AG04449 (cell line): ENCODE results near the gene DRG2.

ENCODE experiments used
- CTCF ChIA-PET: fragments of 350-600 bp; formaldehyde crosslinking; extraction: SDS; loops from one replicate; lab custom pipeline; 2021; ENCODE audit warnings: antibody characterized with exemption; lab: Yijun Ruan, JAX
- POLR2A ChIA-PET: fragments of 400-600, 350-600 bp; formaldehyde crosslinking; extraction: SDS; loops from one replicate; lab custom pipeline; 2020; ENCODE audit warnings: antibody characterized with exemption, inconsistent platforms; lab: Yijun Ruan, JAX
- DNase-seq: peaks from one replicate; pipeline ENCODE4 v3.0.0-alpha.2; 2010; ENCODE audit warnings: low read depth, low spot score
- H3K4me3 ChIP-seq: 2 replicates; pipeline ENCODE4 v1.5.1; 2011; ENCODE audit warnings: low read depth, mild to moderate bottlenecking, control low read depth, low read length
- TF ChIP-seq, protein P1 (sequence below): IDR thresholded peaks from one replicate; pipeline ENCODE4 v1.5.1; 2011; ENCODE audit warnings: mild to moderate bottlenecking, moderate library complexity, low read length, control low read depth, inconsistent platforms; ENCODE audit not compliant: insufficient read depth; ENCODE audit errors: missing control alignments

Gene DRG2

GRCh38 chr17:18041776-18042175, 46.0 kb upstream of the DRG2 start:
- no peak overlapping the region for H3K4me3 ChIP-seq
- TF ChIP-seq, protein P1, sequence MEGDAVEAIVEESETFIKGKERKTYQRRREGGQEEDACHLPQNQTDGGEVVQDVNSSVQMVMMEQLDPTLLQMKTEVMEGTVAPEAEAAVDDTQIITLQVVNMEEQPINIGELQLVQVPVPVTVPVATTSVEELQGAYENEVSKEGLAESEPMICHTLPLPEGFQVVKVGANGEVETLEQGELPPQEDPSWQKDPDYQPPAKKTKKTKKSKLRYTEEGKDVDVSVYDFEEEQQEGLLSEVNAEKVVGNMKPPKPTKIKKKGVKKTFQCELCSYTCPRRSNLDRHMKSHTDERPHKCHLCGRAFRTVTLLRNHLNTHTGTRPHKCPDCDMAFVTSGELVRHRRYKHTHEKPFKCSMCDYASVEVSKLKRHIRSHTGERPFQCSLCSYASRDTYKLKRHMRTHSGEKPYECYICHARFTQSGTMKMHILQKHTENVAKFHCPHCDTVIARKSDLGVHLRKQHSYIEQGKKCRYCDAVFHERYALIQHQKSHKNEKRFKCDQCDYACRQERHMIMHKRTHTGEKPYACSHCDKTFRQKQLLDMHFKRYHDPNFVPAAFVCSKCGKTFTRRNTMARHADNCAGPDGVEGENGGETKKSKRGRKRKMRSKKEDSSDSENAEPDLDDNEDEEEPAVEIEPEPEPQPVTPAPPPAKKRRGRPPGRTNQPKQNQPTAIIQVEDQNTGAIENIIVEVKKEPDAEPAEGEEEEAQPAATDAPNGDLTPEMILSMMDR: no peak
- peak; percentile 46 for DNase-seq
- POLR2A ChIA-PET: no interaction called here
- CTCF ChIA-PET: no interaction called here

- POLR2A ChIA-PET: no interaction called here
- CTCF ChIA-PET: interaction anchor here (1.0 kb wide), 2 partner anchors 9 to 117 kb away, joined by 3 to 4 read pairs; no protein-coding TSS in a partner anchor
- no peak overlapping the region for H3K4me3 ChIP-seq
- no peak for DNase-seq
- TF ChIP-seq, protein P1: no peak
Observed at GRCh38 chr17:18042983-18043382, 44.8 kb upstream of the DRG2 start.

DNA sequence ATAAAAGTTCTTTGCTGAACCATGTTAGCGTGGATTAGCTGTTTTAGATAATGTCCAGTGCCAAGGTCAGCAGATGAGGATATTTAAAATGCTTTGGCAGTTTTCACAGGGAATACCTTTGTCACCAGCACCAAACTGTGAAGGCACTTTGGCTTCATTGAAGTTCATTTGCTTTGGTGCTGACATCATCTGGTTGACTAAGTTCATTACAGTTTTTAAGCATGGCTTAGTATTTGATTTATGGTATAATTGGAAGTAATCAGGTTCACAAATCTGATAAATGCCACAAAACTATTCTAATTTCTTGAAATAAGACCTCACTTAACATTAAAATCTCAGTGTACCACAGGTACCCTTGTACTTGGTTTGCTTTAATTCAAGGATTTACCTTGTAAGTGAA, 44.3 kb upstream of the DRG2 start:
- POLR2A ChIA-PET: no interaction called here
- CTCF ChIA-PET: interaction anchor here (1.0 kb wide), 2 partner anchors 8 to 117 kb away, joined by 3 to 4 read pairs; no protein-coding TSS in a partner anchor
- TF ChIP-seq, protein P1: no peak
- H3K4me3 ChIP-seq: no peak overlapping the region
- DNase-seq: no peak

DNA sequence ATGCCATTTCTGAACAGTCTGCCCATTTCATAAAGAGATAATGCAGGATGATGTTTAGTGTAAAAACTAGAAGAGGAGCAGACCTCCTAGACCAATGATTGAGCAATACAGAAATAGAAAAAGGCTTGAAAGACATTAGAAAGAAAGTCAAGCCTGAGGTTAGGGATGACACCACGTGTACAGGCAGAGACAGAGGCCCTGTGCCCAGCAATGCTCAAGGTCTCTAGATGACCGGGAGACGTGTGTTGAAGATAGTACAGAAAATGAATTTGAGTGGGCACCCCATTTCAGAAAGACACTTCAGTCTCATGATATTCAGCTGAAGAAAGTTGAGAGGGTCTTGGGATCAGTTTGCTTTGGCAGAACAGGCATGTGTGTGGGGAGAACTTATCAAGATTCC, 43.1 kb upstream of the DRG2 start:
- H3K4me3 ChIP-seq: no peak overlapping the region
- ChIA-PET POLR2A (no interaction called here), CTCF (interaction anchor here (1.2 kb wide), 1 partner anchor 49 kb away, joined by 3 read pairs; no protein-coding TSS in a partner anchor)
- no peak for DNase-seq
- TF ChIP-seq, protein P1: no peak

DNA sequence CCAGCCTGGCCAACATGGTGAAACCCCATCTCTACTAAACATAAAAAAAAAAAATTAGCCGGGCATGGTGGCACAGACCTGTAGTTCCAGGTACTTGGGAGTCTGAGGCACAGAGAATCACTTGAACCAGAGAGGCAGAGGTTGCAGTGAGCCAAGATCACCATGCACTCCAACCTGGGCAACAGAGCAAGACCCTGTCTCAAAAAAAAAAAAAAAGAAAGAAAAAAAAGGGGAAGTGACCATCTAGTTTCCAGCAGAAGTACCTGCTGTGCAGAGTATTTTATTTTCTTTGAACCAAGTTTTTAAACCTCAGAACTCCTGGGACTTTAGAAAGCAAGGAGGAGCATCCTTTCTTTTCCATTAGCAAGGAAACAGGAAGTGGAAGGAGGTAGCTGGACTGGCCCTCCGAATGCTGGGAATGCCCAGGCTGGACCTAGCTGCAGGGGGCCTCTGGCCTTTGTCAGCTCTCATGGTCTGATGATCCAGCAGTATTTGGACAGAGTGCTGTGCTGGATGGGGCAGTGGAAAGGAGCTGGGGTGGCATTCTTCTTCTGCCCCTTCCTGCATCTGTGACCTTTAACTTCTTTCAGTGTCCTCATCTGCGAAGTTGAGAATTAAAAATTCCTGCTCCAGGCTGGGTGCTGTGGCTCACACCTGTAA, 41.9 kb upstream of the DRG2 start:
- CTCF ChIA-PET: interaction anchor here (1.2 to 1.6 kb wide), 3 partner anchors 10 to 51 kb away, joined by 3 to 5 read pairs (median 4); no protein-coding TSS in a partner anchor
- H3K4me3 ChIP-seq: no peak overlapping the region
- TF ChIP-seq, protein P1: no peak
- POLR2A ChIA-PET: no interaction called here
- DNase-seq: no peak

- CTCF ChIA-PET: no interaction called here
- no peak for DNase-seq
- POLR2A ChIA-PET: no interaction called here
- TF ChIP-seq, protein P1: no peak
- H3K4me3 ChIP-seq: no peak overlapping the region
Observed at GRCh38 chr17:18055597-18055996, 32.2 kb upstream of the DRG2 start.
